K562 (cell line): ENCODE data around the gene ASRGL1. TPM values are rescaled to one million over a fixed set of nuclear protein-coding genes. Genes with fewer than 3 reads are reported as not detected.

Source experiments
- FOXO4 ChIP-seq: fragments of 450-650 bp; formaldehyde crosslinking; IDR thresholded peaks from 2 replicates; pipeline ENCODE4 v1.4.0; 2020; ENCODE audit warnings: mild to moderate bottlenecking, moderate library complexity
- HEY1 ChIP-seq: fragments of 250-450 bp; sonication (Bioruptor Pico); IDR thresholded peaks from 2 replicates; pipeline ENCODE4 v1.5.0; 2020; ENCODE audit warnings: mild to moderate bottlenecking, moderate library complexity, borderline replicate concordance
- HMG20A ChIP-seq: fragments of 450-650 bp; formaldehyde crosslinking; conservative IDR thresholded peaks from 2 replicates; pipeline ENCODE4 v1.4.0; 2020; ENCODE audit warnings: mild to moderate bottlenecking, mixed read lengths
- MTA3 ChIP-seq: fragments of 450-650 bp; formaldehyde crosslinking; IDR thresholded peaks from 2 replicates; pipeline ENCODE4 v1.6.1; 2017; ENCODE audit warnings: mild to moderate bottlenecking, borderline replicate concordance
- SMAD4 ChIP-seq: fragments of 250-450 bp; sonication (Bioruptor Pico); conservative IDR thresholded peaks from 2 replicates; pipeline ENCODE4 v1.8.0; 2021; ENCODE audit warnings: inconsistent platforms, mild to moderate bottlenecking, moderate library complexity
- TAF15 ChIP-seq: fragments of 200-400 bp; formaldehyde crosslinking; IDR thresholded peaks from 2 replicates; pipeline ENCODE4 v1.6.1; 2017; ENCODE audit warnings: mild to moderate bottlenecking, low read depth, low read length, moderate library complexity
- TCF3 ChIP-seq: sonication (generic); formaldehyde crosslinking; IDR thresholded peaks from 2 replicates; pipeline ENCODE4 v1.4.0; 2020; ENCODE audit warnings: mild to moderate bottlenecking, missing genetic modification reagents
- THRB ChIP-seq: fragments of 450-650 bp; formaldehyde crosslinking; conservative IDR thresholded peaks from 2 replicates; pipeline ENCODE4 v1.4.0; 2022; ENCODE audit warnings: mild to moderate bottlenecking, missing genetic modification characterization
- ZNF707 ChIP-seq: fragments of 250-450 bp; sonication (Bioruptor Pico); conservative IDR thresholded peaks from 2 replicates; pipeline ENCODE4 v1.8.0; 2022; ENCODE audit warnings: inconsistent platforms, mild to moderate bottlenecking, moderate library complexity
- polyA plus RNA-seq, 8 experiments: library from polyadenylated mRNA; depleted of rRNA in 4 of 8; stranded (reverse) in 5 of 8; unstranded in 3 of 8; fragments of >200 nt; fragmentation: Nextera tagmentation in 2 of 8; fragmentation: Illumina TruSeq in 1 of 8; extraction: Ambion mirVana in 2 of 8; extraction: Trizol in 1 of 8; gene quantifications; 2 replicates each; pipeline versions ENCODE4 v1.2.1 to v1.2.3, GENCODE V29; 2011 to 2014; ENCODE audit warnings: inconsistent platforms in 1 of 8, missing spikeins in 1 of 8
- total RNA-seq, 7 experiments: library from RNA; depleted of rRNA in 6 of 7; stranded (reverse); fragments of >200 nt in 6 of 7; fragmentation: Illumina TruSeq in 2 of 7; extraction: Trizol in 2 of 7; gene quantifications; 2 replicates each; pipeline versions ENCODE4 v1.2.1 to v1.2.3, GENCODE V29; 2011 to 2021; ENCODE audit warnings: low replicate concordance in 1 of 7
- TF ChIP-seq, protein P1 (sequence below): IDR thresholded peaks from 2 replicates; pipeline ENCODE4 v1.6.1; 2016; ENCODE audit warnings: missing genetic modification characterization, missing compliant biosample characterization
- TF ChIP-seq, protein P2 (sequence below): sonication (generic); formaldehyde crosslinking; IDR thresholded peaks from 2 replicates; pipeline ENCODE4 v1.8.0; 2023; ENCODE audit warnings: missing genetic modification reagents, mild to moderate bottlenecking, borderline replicate concordance
- TF ChIP-seq, protein P3 (sequence below): sonication (generic); formaldehyde crosslinking; IDR thresholded peaks from 2 replicates; pipeline ENCODE4 v1.8.0; 2022; ENCODE audit warnings: mild to moderate bottlenecking, missing genetic modification reagents

The ASRGL1 gene
- total and polyA plus RNA-seq, 9 of the 15 experiments (the other 6 are each of a cell fraction or from before 2014, with no cell fraction given), result 3.1 to 23.0 (median 11.2) TPM

GRCh38 chr11:62428871-62429560 is 91.8 kb downstream of the ASRGL1 start (continued):
- TF ChIP-seq TAF15 (no peak), THRB (CRISPR knock-in tag) (no peak), TCF3 (no peak), ZNF707 (CRISPR knock-in tag) (no peak), MTA3 (no peak), HMG20A (CRISPR knock-in tag) (no peak), SMAD4 (CRISPR knock-in tag) (0 out of 2 replicates have a peak, but pooled peaks have one; percentile 30), FOXO4 (peak; percentile 55; the same call in 1 of the 2 replicates), HEY1 (CRISPR knock-in tag) (no peak)
- TF ChIP-seq, protein P1, sequence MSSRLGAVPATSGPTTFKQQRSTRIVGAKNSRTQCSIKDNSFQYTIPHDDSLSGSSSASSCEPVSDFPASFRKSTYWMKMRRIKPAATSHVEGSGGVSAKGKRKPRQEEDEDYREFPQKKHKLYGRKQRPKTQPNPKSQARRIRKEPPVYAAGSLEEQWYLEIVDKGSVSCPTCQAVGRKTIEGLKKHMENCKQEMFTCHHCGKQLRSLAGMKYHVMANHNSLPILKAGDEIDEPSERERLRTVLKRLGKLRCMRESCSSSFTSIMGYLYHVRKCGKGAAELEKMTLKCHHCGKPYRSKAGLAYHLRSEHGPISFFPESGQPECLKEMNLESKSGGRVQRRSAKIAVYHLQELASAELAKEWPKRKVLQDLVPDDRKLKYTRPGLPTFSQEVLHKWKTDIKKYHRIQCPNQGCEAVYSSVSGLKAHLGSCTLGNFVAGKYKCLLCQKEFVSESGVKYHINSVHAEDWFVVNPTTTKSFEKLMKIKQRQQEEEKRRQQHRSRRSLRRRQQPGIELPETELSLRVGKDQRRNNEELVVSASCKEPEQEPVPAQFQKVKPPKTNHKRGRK, result no peak
- TF ChIP-seq, protein P2, sequence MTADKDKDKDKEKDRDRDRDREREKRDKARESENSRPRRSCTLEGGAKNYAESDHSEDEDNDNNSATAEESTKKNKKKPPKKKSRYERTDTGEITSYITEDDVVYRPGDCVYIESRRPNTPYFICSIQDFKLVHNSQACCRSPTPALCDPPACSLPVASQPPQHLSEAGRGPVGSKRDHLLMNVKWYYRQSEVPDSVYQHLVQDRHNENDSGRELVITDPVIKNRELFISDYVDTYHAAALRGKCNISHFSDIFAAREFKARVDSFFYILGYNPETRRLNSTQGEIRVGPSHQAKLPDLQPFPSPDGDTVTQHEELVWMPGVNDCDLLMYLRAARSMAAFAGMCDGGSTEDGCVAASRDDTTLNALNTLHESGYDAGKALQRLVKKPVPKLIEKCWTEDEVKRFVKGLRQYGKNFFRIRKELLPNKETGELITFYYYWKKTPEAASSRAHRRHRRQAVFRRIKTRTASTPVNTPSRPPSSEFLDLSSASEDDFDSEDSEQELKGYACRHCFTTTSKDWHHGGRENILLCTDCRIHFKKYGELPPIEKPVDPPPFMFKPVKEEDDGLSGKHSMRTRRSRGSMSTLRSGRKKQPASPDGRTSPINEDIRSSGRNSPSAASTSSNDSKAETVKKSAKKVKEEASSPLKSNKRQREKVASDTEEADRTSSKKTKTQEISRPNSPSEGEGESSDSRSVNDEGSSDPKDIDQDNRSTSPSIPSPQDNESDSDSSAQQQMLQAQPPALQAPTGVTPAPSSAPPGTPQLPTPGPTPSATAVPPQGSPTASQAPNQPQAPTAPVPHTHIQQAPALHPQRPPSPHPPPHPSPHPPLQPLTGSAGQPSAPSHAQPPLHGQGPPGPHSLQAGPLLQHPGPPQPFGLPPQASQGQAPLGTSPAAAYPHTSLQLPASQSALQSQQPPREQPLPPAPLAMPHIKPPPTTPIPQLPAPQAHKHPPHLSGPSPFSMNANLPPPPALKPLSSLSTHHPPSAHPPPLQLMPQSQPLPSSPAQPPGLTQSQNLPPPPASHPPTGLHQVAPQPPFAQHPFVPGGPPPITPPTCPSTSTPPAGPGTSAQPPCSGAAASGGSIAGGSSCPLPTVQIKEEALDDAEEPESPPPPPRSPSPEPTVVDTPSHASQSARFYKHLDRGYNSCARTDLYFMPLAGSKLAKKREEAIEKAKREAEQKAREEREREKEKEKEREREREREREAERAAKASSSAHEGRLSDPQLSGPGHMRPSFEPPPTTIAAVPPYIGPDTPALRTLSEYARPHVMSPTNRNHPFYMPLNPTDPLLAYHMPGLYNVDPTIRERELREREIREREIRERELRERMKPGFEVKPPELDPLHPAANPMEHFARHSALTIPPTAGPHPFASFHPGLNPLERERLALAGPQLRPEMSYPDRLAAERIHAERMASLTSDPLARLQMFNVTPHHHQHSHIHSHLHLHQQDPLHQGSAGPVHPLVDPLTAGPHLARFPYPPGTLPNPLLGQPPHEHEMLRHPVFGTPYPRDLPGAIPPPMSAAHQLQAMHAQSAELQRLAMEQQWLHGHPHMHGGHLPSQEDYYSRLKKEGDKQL (CRISPR knock-in tag), result no peak
- TF ChIP-seq, protein P3, sequence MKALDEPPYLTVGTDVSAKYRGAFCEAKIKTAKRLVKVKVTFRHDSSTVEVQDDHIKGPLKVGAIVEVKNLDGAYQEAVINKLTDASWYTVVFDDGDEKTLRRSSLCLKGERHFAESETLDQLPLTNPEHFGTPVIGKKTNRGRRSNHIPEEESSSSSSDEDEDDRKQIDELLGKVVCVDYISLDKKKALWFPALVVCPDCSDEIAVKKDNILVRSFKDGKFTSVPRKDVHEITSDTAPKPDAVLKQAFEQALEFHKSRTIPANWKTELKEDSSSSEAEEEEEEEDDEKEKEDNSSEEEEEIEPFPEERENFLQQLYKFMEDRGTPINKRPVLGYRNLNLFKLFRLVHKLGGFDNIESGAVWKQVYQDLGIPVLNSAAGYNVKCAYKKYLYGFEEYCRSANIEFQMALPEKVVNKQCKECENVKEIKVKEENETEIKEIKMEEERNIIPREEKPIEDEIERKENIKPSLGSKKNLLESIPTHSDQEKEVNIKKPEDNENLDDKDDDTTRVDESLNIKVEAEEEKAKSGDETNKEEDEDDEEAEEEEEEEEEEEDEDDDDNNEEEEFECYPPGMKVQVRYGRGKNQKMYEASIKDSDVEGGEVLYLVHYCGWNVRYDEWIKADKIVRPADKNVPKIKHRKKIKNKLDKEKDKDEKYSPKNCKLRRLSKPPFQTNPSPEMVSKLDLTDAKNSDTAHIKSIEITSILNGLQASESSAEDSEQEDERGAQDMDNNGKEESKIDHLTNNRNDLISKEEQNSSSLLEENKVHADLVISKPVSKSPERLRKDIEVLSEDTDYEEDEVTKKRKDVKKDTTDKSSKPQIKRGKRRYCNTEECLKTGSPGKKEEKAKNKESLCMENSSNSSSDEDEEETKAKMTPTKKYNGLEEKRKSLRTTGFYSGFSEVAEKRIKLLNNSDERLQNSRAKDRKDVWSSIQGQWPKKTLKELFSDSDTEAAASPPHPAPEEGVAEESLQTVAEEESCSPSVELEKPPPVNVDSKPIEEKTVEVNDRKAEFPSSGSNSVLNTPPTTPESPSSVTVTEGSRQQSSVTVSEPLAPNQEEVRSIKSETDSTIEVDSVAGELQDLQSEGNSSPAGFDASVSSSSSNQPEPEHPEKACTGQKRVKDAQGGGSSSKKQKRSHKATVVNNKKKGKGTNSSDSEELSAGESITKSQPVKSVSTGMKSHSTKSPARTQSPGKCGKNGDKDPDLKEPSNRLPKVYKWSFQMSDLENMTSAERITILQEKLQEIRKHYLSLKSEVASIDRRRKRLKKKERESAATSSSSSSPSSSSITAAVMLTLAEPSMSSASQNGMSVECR, result no peak
